Choroid plexus epithelial cell (primary cell): ENCODE data around the gene SYNPO2.
A peak's percentile ranks its signal among the peaks of the same experiment; 100 is the strongest.

Source experiments
- DNase-seq: peaks from one replicate; pipeline ENCODE4 v3.0.0-alpha.2; 2010; ENCODE audit warnings: low read depth
- H3K4me3 ChIP-seq: 2 replicates; pipeline ENCODE4 v1.5.1; 2011; ENCODE audit warnings: low read depth, mild to moderate bottlenecking, control low read depth, low read length, moderate library complexity
- TF ChIP-seq, protein P1 (sequence below): conservative IDR thresholded peaks from 2 replicates; pipeline ENCODE4 v1.5.1; 2011; ENCODE audit warnings: low read depth, mild to moderate bottlenecking, control low read depth, inconsistent platforms, low read length, moderate library complexity

The SYNPO2 gene

DNA sequence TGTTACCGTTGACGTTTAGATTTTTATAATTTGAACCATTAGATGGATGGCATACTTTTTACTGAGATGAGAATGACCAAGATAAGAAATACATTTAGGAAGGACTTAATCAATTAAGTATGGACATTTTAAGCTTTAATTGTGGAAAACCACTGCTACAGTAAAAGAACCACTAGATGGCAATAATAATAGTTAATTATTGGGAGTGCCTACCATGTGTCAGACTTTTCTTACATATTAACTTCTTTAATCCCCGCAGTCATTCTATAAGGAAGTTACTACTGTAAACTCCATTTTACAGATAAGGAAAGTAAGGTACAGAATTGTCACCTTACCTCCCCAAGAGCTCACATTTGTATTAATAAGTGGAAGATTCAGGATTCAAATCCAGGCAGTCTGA lies 198.5 kb downstream of the SYNPO2 start:
- TF ChIP-seq, protein P1, sequence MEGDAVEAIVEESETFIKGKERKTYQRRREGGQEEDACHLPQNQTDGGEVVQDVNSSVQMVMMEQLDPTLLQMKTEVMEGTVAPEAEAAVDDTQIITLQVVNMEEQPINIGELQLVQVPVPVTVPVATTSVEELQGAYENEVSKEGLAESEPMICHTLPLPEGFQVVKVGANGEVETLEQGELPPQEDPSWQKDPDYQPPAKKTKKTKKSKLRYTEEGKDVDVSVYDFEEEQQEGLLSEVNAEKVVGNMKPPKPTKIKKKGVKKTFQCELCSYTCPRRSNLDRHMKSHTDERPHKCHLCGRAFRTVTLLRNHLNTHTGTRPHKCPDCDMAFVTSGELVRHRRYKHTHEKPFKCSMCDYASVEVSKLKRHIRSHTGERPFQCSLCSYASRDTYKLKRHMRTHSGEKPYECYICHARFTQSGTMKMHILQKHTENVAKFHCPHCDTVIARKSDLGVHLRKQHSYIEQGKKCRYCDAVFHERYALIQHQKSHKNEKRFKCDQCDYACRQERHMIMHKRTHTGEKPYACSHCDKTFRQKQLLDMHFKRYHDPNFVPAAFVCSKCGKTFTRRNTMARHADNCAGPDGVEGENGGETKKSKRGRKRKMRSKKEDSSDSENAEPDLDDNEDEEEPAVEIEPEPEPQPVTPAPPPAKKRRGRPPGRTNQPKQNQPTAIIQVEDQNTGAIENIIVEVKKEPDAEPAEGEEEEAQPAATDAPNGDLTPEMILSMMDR: peak; percentile 51
- H3K4me3 ChIP-seq: no peak overlapping the region
- peak; percentile 47 for DNase-seq

DNA sequence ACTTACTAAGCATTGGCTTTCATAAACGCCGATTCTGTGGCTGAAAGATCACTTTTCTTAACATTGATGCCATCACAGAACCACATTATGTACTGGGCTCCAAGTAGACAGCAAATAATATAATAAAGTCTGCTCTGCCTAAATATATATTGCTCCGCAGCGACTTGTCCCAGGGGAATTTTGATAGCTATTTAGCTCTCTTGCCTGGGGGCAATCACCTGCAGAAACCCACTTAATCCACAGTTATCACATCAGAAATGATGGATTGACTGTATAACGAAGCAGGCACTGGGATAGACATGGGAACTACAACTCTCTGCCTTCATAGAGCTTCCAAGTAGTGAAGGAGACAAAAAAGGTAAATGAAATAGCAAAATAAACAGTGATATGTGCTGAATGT lies 199.0 kb downstream of the SYNPO2 start:
- no peak for DNase-seq

DNA sequence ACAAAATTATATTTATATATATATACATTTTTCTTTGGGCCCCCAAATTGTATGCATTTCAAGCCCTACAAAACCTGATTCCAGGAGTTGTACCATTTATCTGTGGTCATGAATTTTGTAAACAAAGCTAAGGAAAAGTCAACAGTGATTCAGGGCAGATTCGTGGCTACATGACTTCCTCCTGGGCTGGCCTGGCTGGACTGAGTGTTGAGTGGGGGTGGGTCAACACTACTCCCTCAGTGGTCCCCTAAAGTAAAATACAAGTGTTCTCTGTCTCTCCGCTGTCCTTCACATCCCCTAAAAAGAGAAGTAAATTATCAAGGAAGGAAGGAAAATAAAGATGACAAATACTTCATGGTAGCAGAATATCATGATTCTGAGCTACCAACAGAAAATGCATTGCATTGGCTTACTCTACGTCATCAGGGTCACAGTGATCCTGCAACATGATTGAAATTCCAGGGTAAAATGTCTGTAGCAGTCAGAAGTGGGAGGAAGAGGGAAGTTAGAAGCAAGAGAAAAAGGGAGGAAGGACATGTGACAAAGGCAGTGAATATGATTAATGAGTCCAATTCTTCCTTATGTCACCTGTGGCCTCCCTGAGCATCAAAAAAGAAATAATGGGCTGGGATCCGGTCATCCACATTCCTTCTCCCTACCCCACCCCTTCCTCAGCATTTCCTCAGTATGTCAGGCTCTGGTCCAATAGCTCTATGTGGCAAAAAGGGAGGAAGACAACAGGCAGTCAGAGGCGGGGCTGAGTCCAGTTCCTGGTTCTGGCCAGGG lies 204.6 kb downstream of the SYNPO2 start:
- DNase-seq: no peak
- TF ChIP-seq, protein P1: no peak
- H3K4me3 ChIP-seq: no peak overlapping the region

More for the DNA sequence above, 199.0 kb downstream of the SYNPO2 start:
- TF ChIP-seq, protein P1: no peak
- no peak overlapping the region for H3K4me3 ChIP-seq

DNA sequence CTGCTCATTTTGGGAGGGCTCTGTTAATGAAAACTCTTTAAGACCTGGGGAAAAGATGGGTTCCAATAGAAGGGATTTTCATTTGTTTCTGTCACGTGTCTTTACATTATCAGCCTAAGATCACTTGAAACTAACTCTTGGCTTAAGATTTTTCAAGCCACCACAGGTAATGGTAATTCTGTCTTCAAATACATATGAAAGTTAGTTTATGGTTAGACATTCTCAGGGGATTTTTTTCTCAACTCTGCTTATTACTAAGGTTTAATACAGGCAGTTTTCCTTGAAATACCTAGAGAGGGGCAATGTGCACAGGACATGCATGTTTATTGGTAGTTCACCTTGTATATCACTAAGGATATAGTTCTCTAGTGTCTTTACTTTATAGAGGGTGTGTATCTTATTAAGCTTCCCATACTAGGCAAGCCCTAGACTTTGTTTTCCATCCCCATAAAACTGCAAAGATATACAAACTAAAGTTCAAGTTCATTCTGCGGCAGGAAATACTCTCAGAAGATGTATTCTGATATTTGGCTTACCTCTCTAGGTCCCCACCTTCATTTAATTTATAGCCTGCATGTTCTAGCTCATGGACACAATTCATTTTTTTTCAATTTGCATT lies 208.7 kb downstream of the SYNPO2 start:
- no peak for DNase-seq
- TF ChIP-seq, protein P1: no peak
- no peak overlapping the region for H3K4me3 ChIP-seq

DNA sequence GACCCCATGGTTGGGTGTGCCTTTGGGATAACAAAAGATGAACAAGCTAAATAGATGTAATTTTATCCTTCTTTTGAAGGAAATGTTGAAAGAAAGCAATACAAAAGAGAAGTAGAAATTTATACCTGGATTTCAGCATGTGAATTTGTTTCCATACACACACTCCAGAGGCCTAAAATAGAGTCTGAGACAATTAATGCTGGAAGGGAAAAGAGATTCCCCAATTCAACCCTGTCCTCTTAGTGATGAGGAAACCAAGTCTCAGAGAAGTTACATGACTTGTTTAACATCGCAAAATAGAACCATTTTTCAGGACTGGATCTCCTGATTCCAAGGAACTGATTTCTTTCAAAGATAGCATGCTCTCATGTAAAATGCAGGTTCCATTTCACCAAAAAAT lies 209.7 kb downstream of the SYNPO2 start:
- H3K4me3 ChIP-seq: no peak overlapping the region
- no peak for DNase-seq
- TF ChIP-seq, protein P1: no peak

DNA sequence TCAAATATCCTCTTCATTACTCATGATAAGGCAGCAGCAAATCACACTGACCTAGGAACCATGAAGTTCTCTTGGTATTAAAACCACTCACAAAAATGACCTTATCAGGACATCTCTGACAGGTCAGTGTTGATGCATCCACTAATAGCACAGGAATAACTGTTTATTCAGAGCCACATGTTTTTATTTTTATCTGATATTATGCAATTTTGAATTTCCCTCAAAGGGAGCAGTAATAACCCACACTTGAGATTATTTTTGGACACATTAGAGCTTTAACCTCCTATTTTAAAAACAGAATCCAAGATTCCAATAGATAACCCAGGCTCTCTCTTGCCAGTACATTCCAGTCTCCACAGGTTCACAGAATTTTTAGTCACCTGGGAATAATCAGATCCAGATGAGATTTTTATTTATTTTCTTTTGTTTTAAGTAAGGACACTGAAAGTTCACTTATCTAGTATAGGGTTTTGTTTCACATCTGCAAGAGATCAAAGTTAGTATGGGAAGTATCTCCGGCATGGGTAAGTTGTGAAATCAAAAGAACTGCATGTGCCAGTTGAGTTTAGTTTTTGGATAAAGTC lies 210.7 kb downstream of the SYNPO2 start:
- H3K4me3 ChIP-seq: no peak overlapping the region
- DNase-seq: peak; percentile 79
- TF ChIP-seq, protein P1: no peak
